Measurements from ENCODE around the gene KCTD18.

Gene KCTD18

GRCh38 chr2:200453853-200454534 lies 55.9 kb downstream of the KCTD18 start:
- no peak for DNase-seq

GRCh38 chr2:200453142-200453852 lies 56.6 kb downstream of the KCTD18 start:
- no peak for DNase-seq

- no peak for DNase-seq
Measured at GRCh38 chr2:200452377-200452776, 57.5 kb downstream of the KCTD18 start.

GRCh38 chr2:200451511-200451910 lies 58.4 kb downstream of the KCTD18 start:
- peak in 1 of 2 donors; percentile 16 for DNase-seq

- DNase-seq, result no peak
Measured at GRCh38 chr2:200450288-200450687, 59.6 kb downstream of the KCTD18 start.

- DNase-seq, result no peak
Measured at GRCh38 chr2:200449149-200449548, 60.7 kb downstream of the KCTD18 start.

- DNase-seq, result no peak
Measured at GRCh38 chr2:200448455-200448854, 61.4 kb downstream of the KCTD18 start.

GRCh38 chr2:200447139-200447855 lies 62.6 kb downstream of the KCTD18 start:
- DNase-seq, result no peak

- no peak for DNase-seq
Measured at GRCh38 chr2:200446612-200447011, 63.3 kb downstream of the KCTD18 start.

GRCh38 chr2:200445284-200445683 lies 64.6 kb downstream of the KCTD18 start:
- no peak for DNase-seq

- DNase-seq, result no peak
Measured at GRCh38 chr2:200444530-200444929, 65.3 kb downstream of the KCTD18 start.

- no peak for DNase-seq
Measured at GRCh38 chr2:200443916-200444315, 66.0 kb downstream of the KCTD18 start.

GRCh38 chr2:200443376-200443775 lies 66.5 kb downstream of the KCTD18 start:
- DNase-seq, result no peak

- DNase-seq, result no peak
Measured at GRCh38 chr2:200442471-200442870, 67.4 kb downstream of the KCTD18 start.

GRCh38 chr2:200439981-200440380 lies 69.9 kb downstream of the KCTD18 start:
- no peak for DNase-seq
